Stimulated activated naive B cell treated with anti-CD40 and anti-IgM and Interleukin-4, amounts not matched to agents 10 μg/mL and 1 μg/mL and 100 μg/mL, for 72 hours (primary cell): ENCODE measurements around the gene ANKHD1.

Source experiments
- ATAC-seq, 2 donors: fragments of 150-1000 bp; cut with Tn5 transposase; replicated peaks; 2 replicates each; pipeline ENCODE4 v1.10.0; 2021; ENCODE audit warnings: moderate library complexity in 1 of 2
- DNase-seq: peaks from one replicate; pipeline ENCODE4 v3.0.0; 2021
- H3K27ac Mint-ChIP-seq: one replicate; pipeline ENCODE4 v1.8.0; 2022; ENCODE audit warnings: mild to moderate bottlenecking, mixed read lengths
- H3K27me3 Mint-ChIP-seq, 2 donors: one replicate each; pipeline ENCODE4 v1.8.0; 2022; ENCODE audit warnings: mixed read lengths in 2 of 2
- H3K36me3 Mint-ChIP-seq, 2 donors: one replicate each; pipeline ENCODE4 v1.8.0; 2022; ENCODE audit warnings: mixed read lengths in 2 of 2, mild to moderate bottlenecking in 1 of 2
- H3K4me1 Mint-ChIP-seq, 2 donors: one replicate each; pipeline ENCODE4 v1.8.0; 2022; ENCODE audit warnings: mixed read lengths in 2 of 2, mild to moderate bottlenecking in 1 of 2
- H3K4me3 Mint-ChIP-seq, 2 donors: one replicate each; pipeline ENCODE4 v1.8.0; 2022; ENCODE audit warnings: mild to moderate bottlenecking in 2 of 2, mixed read lengths in 2 of 2, moderate library complexity in 1 of 2
- H3K9me3 Mint-ChIP-seq, 2 donors: one replicate each; pipeline ENCODE4 v1.8.0; 2022; ENCODE audit warnings: mixed read lengths in 2 of 2, mild to moderate bottlenecking in 1 of 2

ANKHD1 gene

GRCh38 chr5:140401362-140402257 lies at the start of gene ANKHD1:
Gene ANKHD1, plus strand, starts transcription at chr5:140401833. Its CDS starts 135 bp downstream, at chr5:140401968.
- Mint-ChIP-seq H3K9me3 (no peaks in the 10 kb centered on the region), H3K27ac (no peak within 1 kb of the TSS), H3K27me3 (no peaks in the 10 kb centered on the region), H3K36me3 (peaks cover 18 to 19% of the 10 kb centered on the region in 2 donors), H3K4me1 (peaks cover 14 to 39% of the 10 kb centered on the region in 2 donors), H3K4me3 (no peak within 1 kb of the TSS)
- peak; percentile 83 to 86 for ATAC-seq
- peak; percentile 100 for DNase-seq

DNA sequence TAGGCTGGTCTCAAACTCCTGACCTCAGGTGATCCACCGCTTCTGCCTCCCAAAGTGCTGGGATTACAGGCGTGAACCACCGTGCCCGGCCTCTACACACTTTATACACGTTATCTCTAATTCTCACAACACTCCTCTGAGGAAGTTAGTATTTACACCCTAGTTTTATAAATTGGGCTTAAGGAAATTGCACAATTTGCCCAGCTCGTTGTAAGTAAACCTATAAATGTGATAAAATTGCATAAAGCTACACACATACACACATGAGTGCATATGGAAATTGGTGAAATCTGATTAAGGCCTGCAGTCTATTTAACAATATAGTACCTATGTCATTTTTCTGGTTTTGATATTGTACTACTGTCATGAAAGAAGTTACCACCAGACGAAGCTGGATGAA lies 46.1 kb upstream of the ANKHD1 start:
- Mint-ChIP-seq H3K27ac (no peak overlapping the region), H3K9me3 (no peaks in the 10 kb centered on the region), H3K4me1 (peaks cover 11 to 12% of the 10 kb centered on the region in 2 donors), H3K4me3 (no peak overlapping the region), H3K27me3 (peaks cover 9 to 12% of the 10 kb centered on the region in 2 donors), H3K36me3 (no peaks in the 10 kb centered on the region)
- ATAC-seq (no peak), DNase-seq (no peak)

GRCh38 chr5:140356853-140357725 lies 44.5 kb upstream of the ANKHD1 start:
- H3K27me3 Mint-ChIP-seq, result peaks cover 9 to 12% of the 10 kb centered on the region in 2 donors
- H3K27ac Mint-ChIP-seq, result no peak overlapping the region
- H3K36me3 Mint-ChIP-seq, result no peaks in the 10 kb centered on the region
- DNase-seq (no peak), ATAC-seq (peak; percentile 43 to 63)
- H3K9me3 Mint-ChIP-seq, result no peaks in the 10 kb centered on the region
- peak overlapping the region; percentile 41 to 72 for H3K4me3 Mint-ChIP-seq
- peaks cover 11 to 12% of the 10 kb centered on the region in 2 donors for H3K4me1 Mint-ChIP-seq

GRCh38 chr5:140357726-140358093 lies 43.9 kb upstream of the ANKHD1 start:
- peak overlapping the region; percentile 72 for H3K27ac Mint-ChIP-seq

DNA sequence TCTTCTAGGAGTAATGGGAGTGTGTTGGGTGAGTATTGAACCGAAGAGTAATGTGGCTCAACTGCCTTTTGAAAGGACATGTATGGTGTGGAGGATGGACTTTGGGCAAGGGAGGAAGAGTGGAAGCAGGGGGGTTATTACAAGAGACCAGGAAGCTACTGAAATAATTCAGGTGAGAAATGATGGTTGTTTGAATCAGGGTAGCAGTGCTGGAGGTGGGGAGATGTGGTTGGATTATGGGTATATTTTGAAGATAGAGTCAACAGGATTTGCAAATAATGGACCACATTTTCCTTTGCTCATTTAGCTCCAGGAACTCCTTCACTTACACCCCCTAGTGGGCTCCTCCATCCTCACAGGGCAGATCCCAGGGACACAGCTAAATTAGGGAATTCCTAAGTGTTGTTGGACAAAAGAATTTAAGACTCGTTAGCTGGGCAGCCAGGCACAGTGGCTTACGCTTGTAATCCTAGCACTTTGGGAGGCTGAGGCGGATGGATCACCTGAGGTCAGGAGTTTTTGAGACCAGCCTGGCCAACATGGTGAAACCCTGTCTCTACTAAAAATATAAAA lies 42.8 kb upstream of the ANKHD1 start:
- Mint-ChIP-seq H3K36me3 (no peaks in the 10 kb centered on the region), H3K4me1 (peaks cover 16 to 20% of the 10 kb centered on the region in 2 donors), H3K27ac (no peak overlapping the region), H3K4me3 (no peak overlapping the region), H3K27me3 (peaks cover 9 to 12% of the 10 kb centered on the region in 2 donors), H3K9me3 (no peaks in the 10 kb centered on the region)
- DNase-seq (no peak), ATAC-seq (no peak)

More at GRCh38 chr5:140357726-140358093, 43.9 kb upstream of the ANKHD1 start:
- ATAC-seq (peak; percentile 96 to 97), DNase-seq (peak; percentile 61)
- H3K9me3 Mint-ChIP-seq, result no peaks in the 10 kb centered on the region
- H3K36me3 Mint-ChIP-seq, result no peaks in the 10 kb centered on the region
- H3K4me3 Mint-ChIP-seq, result peak overlapping the region; percentile 41 to 72
- peaks cover 11 to 12% of the 10 kb centered on the region in 2 donors for H3K4me1 Mint-ChIP-seq
- peaks cover 9 to 12% of the 10 kb centered on the region in 2 donors for H3K27me3 Mint-ChIP-seq

DNA sequence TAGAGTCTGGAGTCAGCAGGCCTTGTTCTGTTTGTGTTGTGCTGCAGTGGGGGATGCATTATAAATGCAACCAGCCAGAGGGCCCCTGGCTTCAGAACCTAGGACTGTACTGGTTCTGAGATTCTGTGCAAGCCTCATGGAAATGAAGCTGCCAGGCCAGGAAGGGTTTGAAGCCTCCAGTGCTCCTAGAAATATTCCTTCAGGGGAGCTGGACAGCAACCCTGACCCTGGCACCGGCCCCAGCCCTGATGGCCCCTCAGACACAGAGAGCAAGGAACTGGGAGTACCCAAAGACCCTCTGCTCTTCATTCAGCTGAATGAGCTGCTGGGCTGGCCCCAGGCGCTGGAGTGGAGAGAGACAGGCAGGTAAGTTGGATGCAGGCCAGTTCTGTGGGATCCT lies 41.5 kb upstream of the ANKHD1 start, which contains the start of gene SLC4A9:
TSS of gene SLC4A9 (plus strand) at position 94 of the 400 bp plus-strand sequence. CDS start at position 137, 43 bp downstream.
- Mint-ChIP-seq H3K4me3 (no peak within 1 kb of the TSS), H3K27ac (no peak within 1 kb of the TSS), H3K4me1 (peaks cover 16 to 20% of the 10 kb centered on the region in 2 donors), H3K9me3 (no peaks in the 10 kb centered on the region), H3K27me3 (peaks cover 9 to 12% of the 10 kb centered on the region in 2 donors), H3K36me3 (no peaks in the 10 kb centered on the region)
- no peak for DNase-seq
- ATAC-seq, result no peak

DNA sequence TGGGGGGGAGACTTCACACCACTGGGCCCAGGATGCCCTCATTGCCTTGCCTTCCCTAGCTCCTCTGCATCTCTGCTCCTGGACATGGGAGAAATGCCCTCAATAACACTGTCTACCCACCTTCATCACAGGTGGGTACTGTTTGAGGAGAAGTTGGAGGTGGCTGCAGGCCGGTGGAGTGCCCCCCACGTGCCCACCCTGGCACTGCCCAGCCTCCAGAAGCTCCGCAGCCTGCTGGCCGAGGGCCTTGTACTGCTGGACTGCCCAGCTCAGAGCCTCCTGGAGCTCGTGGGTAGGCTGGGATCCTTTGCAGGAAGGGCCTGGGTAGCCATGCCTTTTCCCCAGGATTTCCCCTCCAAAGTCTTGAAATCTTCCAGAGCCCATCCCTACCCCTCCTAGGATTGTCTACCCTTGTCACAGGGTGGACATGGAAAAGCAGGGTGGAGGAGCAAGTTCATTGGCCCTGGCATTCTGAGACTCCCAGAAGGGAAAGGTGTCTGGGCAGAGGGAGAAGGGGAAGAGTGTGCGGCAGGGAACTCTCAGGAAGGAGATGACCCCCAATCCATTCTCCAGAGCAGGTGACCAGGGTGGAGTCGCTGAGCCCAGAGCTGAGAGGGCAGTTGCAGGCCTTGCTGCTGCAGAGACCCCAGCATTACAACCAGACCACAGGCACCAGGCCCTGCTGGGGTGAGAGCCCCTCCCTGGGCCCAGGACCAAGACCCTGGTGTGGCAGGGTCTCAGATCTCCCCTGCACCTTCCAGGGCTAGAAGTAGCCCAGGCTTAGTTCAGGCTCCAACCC lies 40.8 kb upstream of the ANKHD1 start:
- Mint-ChIP-seq H3K4me3 (no peak overlapping the region), H3K36me3 (no peaks in the 10 kb centered on the region), H3K27me3 (peaks cover 9 to 12% of the 10 kb centered on the region in 2 donors), H3K27ac (no peak overlapping the region), H3K4me1 (peaks cover 16 to 20% of the 10 kb centered on the region in 2 donors), H3K9me3 (no peaks in the 10 kb centered on the region)
- DNase-seq, result no peak
- ATAC-seq, result no peak

DNA sequence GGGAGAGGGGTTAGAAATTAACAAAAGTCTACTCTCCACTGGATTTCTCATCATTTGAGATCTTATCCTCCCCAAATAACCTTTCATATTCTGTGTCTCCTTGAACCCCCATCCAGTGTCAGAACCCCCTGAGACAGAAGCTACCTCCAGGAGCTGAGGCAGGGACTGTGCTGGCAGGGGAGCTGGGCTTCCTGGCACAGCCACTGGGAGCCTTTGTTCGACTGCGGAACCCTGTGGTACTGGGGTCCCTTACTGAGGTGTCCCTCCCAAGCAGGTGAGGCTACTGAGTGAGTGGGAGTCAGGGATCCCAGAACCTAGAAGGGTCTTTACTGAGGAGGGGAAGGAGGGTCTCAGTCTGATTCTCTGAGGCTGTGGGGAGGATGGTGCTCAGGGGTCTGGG lies 39.7 kb upstream of the ANKHD1 start:
- DNase-seq (no peak), ATAC-seq (no peak)
- H3K27ac Mint-ChIP-seq, result no peak overlapping the region
- peaks cover 16 to 19% of the 10 kb centered on the region in 2 donors for H3K4me1 Mint-ChIP-seq
- no peaks in the 10 kb centered on the region for H3K36me3 Mint-ChIP-seq
- peaks cover 9 to 12% of the 10 kb centered on the region in 2 donors for H3K27me3 Mint-ChIP-seq
- H3K4me3 Mint-ChIP-seq, result no peak overlapping the region
- H3K9me3 Mint-ChIP-seq, result no peaks in the 10 kb centered on the region

DNA sequence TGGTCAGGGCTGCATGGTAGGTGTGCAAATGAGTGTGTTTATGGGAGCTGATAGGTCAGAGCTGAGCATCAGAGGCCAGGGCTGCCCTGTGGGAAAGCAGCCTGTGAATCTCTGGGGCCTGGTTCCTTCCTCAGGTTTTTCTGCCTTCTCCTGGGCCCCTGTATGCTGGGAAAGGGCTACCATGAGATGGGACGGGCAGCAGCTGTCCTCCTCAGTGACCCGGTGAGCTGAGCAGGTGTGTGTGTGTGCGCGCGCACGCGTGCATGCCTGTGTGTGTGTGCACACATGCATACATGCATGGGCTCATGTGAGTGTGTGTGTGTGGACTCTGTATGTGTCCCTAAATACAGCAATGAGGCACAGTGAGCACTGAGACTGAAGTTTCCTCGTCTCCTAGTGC lies 39.3 kb upstream of the ANKHD1 start:
- H3K4me1 Mint-ChIP-seq, result peaks cover 11 to 15% of the 10 kb centered on the region in 2 donors
- H3K27me3 Mint-ChIP-seq, result peaks cover 9 to 12% of the 10 kb centered on the region in 2 donors
- DNase-seq (no peak), ATAC-seq (no peak)
- no peak overlapping the region for H3K4me3 Mint-ChIP-seq
- H3K27ac Mint-ChIP-seq, result no peak overlapping the region
- no peaks in the 10 kb centered on the region for H3K9me3 Mint-ChIP-seq
- no peaks in the 10 kb centered on the region for H3K36me3 Mint-ChIP-seq

- DNase-seq (peak; percentile 75), ATAC-seq (peak; percentile 95)
- peak overlapping the region; percentile 85 to 86 for H3K4me3 Mint-ChIP-seq
- no peaks in the 10 kb centered on the region for H3K36me3 Mint-ChIP-seq
- H3K4me1 Mint-ChIP-seq, result peaks cover 5 to 12% of the 10 kb centered on the region in 2 donors
- no peaks in the 10 kb centered on the region for H3K9me3 Mint-ChIP-seq
- H3K27me3 Mint-ChIP-seq, result peaks cover 5 to 6% of the 10 kb centered on the region in 2 donors
- H3K27ac Mint-ChIP-seq, result peak overlapping the region; percentile 79
Observed at GRCh38 chr5:140362875-140363630, 38.6 kb upstream of the ANKHD1 start.

DNA sequence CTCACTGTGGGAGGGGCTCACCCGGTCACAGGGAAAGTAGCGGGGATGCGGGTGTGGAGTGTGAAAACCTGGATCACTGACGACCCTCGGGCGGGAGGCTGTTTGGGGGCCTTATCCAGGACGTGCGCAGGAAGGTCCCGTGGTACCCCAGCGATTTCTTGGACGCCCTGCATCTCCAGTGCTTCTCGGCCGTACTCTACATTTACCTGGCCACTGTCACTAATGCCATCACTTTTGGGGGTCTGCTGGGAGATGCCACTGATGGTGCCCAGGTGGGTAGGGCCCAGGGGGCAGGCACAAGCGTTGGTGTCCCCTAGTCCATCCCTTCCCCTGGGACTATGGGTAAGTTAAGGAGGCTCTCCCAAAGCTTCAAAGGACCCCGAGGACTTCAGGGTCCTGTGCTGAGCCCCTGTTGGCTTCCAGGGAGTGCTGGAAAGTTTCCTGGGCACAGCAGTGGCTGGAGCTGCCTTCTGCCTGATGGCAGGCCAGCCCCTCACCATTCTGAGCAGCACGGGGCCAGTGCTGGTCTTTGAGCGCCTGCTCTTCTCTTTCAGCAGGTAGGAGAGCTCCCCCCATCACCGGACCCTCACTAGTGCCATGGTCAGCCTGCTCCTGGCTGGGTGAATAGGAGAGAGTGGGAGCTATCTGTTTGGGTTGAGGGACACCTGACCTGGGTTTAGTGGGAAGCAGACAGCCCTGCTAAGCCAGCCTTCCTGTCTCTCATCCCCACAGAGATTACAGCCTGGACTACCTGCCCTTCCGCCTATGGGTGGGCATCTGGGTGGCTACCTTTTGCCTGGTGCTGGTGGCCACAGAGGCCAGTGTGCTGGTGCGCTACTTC lies 37.8 kb upstream of the ANKHD1 start:
- no peak for DNase-seq
- H3K9me3 Mint-ChIP-seq, result no peaks in the 10 kb centered on the region
- peak overlapping the region; percentile 85 to 86 for H3K4me3 Mint-ChIP-seq
- ATAC-seq, result no peak
- H3K27ac Mint-ChIP-seq, result peak overlapping the region; percentile 79
- peaks cover 5 to 12% of the 10 kb centered on the region in 2 donors for H3K4me1 Mint-ChIP-seq
- peaks cover 0 to under 1% of the 10 kb centered on the region in 2 donors for H3K27me3 Mint-ChIP-seq
- no peaks in the 10 kb centered on the region for H3K36me3 Mint-ChIP-seq

DNA sequence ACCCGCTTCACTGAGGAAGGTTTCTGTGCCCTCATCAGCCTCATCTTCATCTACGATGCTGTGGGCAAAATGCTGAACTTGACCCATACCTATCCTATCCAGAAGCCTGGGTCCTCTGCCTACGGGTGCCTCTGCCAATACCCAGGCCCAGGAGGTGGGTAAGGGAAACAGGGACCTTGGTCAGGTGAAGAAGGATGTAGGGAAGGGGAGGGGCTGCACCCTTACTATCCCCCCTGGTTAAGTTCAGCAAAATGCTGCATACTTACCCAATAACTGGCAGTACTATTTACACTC lies 37.2 kb upstream of the ANKHD1 start:
- H3K4me3 Mint-ChIP-seq, result no peak overlapping the region
- H3K27ac Mint-ChIP-seq, result no peak overlapping the region
- ATAC-seq, result no peak
- H3K4me1 Mint-ChIP-seq, result peaks cover 5 to 12% of the 10 kb centered on the region in 2 donors
- DNase-seq, result no peak
- H3K36me3 Mint-ChIP-seq, result no peaks in the 10 kb centered on the region
- H3K27me3 Mint-ChIP-seq, result no peaks in the 10 kb centered on the region
- H3K9me3 Mint-ChIP-seq, result no peaks in the 10 kb centered on the region
